K562 (cell line): ENCODE results near the gene HOXB8. TPM values are rescaled to one million over a fixed set of nuclear protein-coding genes. Genes with fewer than 3 reads are reported as not detected.
A peak's percentile ranks its signal among the peaks of the same experiment; 100 is the strongest.

ENCODE experiments used
- ATAC-seq: fragments of 200-7000 bp; cut with Tn5 transposase; 3 replicates; pipeline ENCODE4 v1.9.1; 2020; ENCODE audit warnings: moderate library complexity
- BruUV-seq: library from RNA; stranded (reverse); fragments of 400-500 nt; replicated peaks from 2 replicates; lab custom pipeline; 2021; lab: Mats Ljungman, UMichigan
- CTCF ChIA-PET: fragments of 300-600 bp; formaldehyde crosslinking; extraction: SDS; loops from one replicate; lab custom pipeline; 2021; ENCODE audit warnings: low intra/inter-chr PET ratio; lab: Yijun Ruan, JAX
- POLR2A ChIA-PET: fragments of 300-600, 350-650 bp; sonication (Branson Sonifier 250); formaldehyde crosslinking; extraction: SDS; loops from one replicate; lab custom pipeline; 2021; ENCODE audit warnings: antibody characterized with exemption, inconsistent platforms; lab: Yijun Ruan, JAX
- DNase-seq, 4 experiments: peaks; one replicate each; pipeline versions ENCODE4 v3.0.0 to v3.0.0-alpha.2; 2011 to 2018; ENCODE audit warnings: low spot score in 3 of 4, mixed read lengths in 3 of 4; ENCODE audit errors: extremely low read depth in 1 of 4
- FAIRE-seq: peaks from 2 replicates; lab custom pipeline; 2011; peaks lifted over from hg19 to GRCh38; lab: Jason Lieb, UNC
- H2AFZ ChIP-seq: 2 replicates; pipeline ENCODE4 v1.6.0; 2011; ENCODE audit warnings: low read depth, low read length, control low read depth, inconsistent platforms
- H3K27ac ChIP-seq: fragments of 200-600 bp; 3 replicates; pipeline ENCODE4 v1.8.0; 2011; ENCODE audit warnings: low read depth, mild to moderate bottlenecking, control low read depth, inconsistent platforms, low read length, moderate library complexity, mixed read lengths; ENCODE audit errors: extremely low read depth
- H3K27me3 ChIP-seq, 2 experiments: fragments of 300-600 bp in 1 of 2; 2 replicates in 1 of 2; 3 replicates in 1 of 2; pipeline versions ENCODE4 v1.6.0 to v1.8.0; 2011; ENCODE audit warnings: inconsistent platforms in 2 of 2, low read length in 2 of 2, mild to moderate bottlenecking in 1 of 2, mixed read lengths in 1 of 2, moderate library complexity in 1 of 2; ENCODE audit not compliant: control insufficient read depth in 2 of 2, insufficient read depth in 2 of 2
- H3K36me3 ChIP-seq: fragments of 300-600 bp; 3 replicates; pipeline ENCODE4 v1.8.0; 2011; ENCODE audit warnings: mild to moderate bottlenecking, low read length, inconsistent platforms; ENCODE audit not compliant: control insufficient read depth, insufficient read depth
- H3K4me1 ChIP-seq, 2 experiments: fragments of 200-600 bp in 1 of 2; replicated peaks in 1 of 2; 2 replicates in 1 of 2; 3 replicates in 1 of 2; pipeline versions ENCODE4 v1.5.1 to v1.8.0; 2011; ENCODE audit warnings: inconsistent platforms in 2 of 2, low read length in 2 of 2, mild to moderate bottlenecking in 1 of 2, mixed read lengths in 1 of 2, moderate library complexity in 1 of 2; ENCODE audit not compliant: control insufficient read depth in 2 of 2, insufficient read depth in 2 of 2
- H3K4me2 ChIP-seq: 2 replicates; pipeline ENCODE4 v1.6.1; 2011; ENCODE audit warnings: low read length, control low read depth, inconsistent platforms, mixed read lengths; ENCODE audit not compliant: insufficient read depth
- H3K4me3 ChIP-seq: fragments of 200-600 bp; sonication (generic), shearing (Covaris generic); 2 replicates; pipeline ENCODE4 v1.5.1; 2016; ENCODE audit warnings: control low read depth, inconsistent platforms
- H3K79me2 ChIP-seq: fragments of 200-600 bp; 3 replicates; pipeline ENCODE4 v1.8.0; 2011; ENCODE audit warnings: low read length, inconsistent platforms; ENCODE audit not compliant: control insufficient read depth, insufficient read depth
- H3K9ac ChIP-seq, 2 experiments: 2 replicates each; pipeline versions ENCODE4 v1.6.0 to v1.6.1; 2011; ENCODE audit warnings: low read depth in 2 of 2, low read length in 2 of 2, control low read depth in 1 of 2, inconsistent platforms in 1 of 2, mild to moderate bottlenecking in 1 of 2, mixed read lengths in 1 of 2; ENCODE audit not compliant: insufficient read depth in 1 of 2
- H3K9me1 ChIP-seq: one replicate; pipeline ENCODE4 v1.6.0; 2011; ENCODE audit warnings: inconsistent platforms, mild to moderate bottlenecking, low read length, moderate library complexity; ENCODE audit not compliant: control insufficient read depth, insufficient read depth
- H3K9me3 ChIP-seq: replicated peaks from 2 replicates; pipeline ENCODE4 v1.5.1; 2011; ENCODE audit warnings: low read depth, low read length, inconsistent platforms; ENCODE audit not compliant: control insufficient read depth, insufficient read depth
- H4K20me1 ChIP-seq: replicated peaks from 2 replicates; pipeline ENCODE4 v1.6.1; 2011; ENCODE audit warnings: low read length, inconsistent platforms, mixed read lengths; ENCODE audit not compliant: control insufficient read depth, insufficient read depth
- CHD1 ChIP-seq: fragments of 200-600 bp; sonication (generic); IDR thresholded peaks from one replicate; pipeline ENCODE4 v1.6.1; 2012; ENCODE audit warnings: mild to moderate bottlenecking, moderate library complexity, low read length, inconsistent platforms
- CXXC5 ChIP-seq: fragments of 250-450 bp; sonication (Bioruptor Pico); IDR thresholded peaks from 2 replicates; pipeline ENCODE4 v1.8.0; 2022; ENCODE audit warnings: inconsistent platforms, mild to moderate bottlenecking, moderate library complexity
- EP300 ChIP-seq: IDR thresholded peaks from 2 replicates; pipeline ENCODE4 v1.6.1; 2012; ENCODE audit warnings: low read length, improper control_type of control experiment
- FOXP1 ChIP-seq: sonication (generic); formaldehyde crosslinking; IDR thresholded peaks from 2 replicates; pipeline ENCODE4 v1.8.0; 2022; ENCODE audit warnings: mild to moderate bottlenecking, missing genetic modification reagents
- FUS ChIP-seq: fragments of 200-400 bp; formaldehyde crosslinking; optimal IDR thresholded peaks from 2 replicates; pipeline ENCODE3; 2017; ENCODE audit warnings: low read depth, low read length
- HNRNPLL ChIP-seq: fragments of 200-400 bp; formaldehyde crosslinking; IDR thresholded peaks from 2 replicates; pipeline ENCODE4 v1.6.1; 2017; ENCODE audit warnings: low read length, low read depth, mild to moderate bottlenecking; ENCODE audit not compliant: poor library complexity, severe bottlenecking
- NRF1 ChIP-seq, 2 experiments: fragments of 450-650 bp; IDR thresholded peaks in 1 of 2; conservative IDR thresholded peaks in 1 of 2; 2 replicates each; pipeline ENCODE4 v1.6.1; 2014; ENCODE audit warnings: mild to moderate bottlenecking in 2 of 2
- POLR2G ChIP-seq: fragments of 200-400 bp; formaldehyde crosslinking; IDR thresholded peaks from 2 replicates; pipeline ENCODE4 v1.6.1; 2017; ENCODE audit warnings: low read depth, mild to moderate bottlenecking, antibody characterized with exemption, low read length, moderate library complexity
- RB1 ChIP-seq: fragments of 450-650 bp; IDR thresholded peaks from 2 replicates; pipeline ENCODE4 v1.6.1; 2017; ENCODE audit warnings: low read depth, mild to moderate bottlenecking
- RBM34 ChIP-seq: fragments of 200-400 bp; formaldehyde crosslinking; IDR thresholded peaks from 2 replicates; pipeline ENCODE4 v1.6.1; 2018; ENCODE audit warnings: low read length, borderline replicate concordance; ENCODE audit not compliant: insufficient read depth
- SMARCA5 ChIP-seq: fragments of 450-650 bp; IDR thresholded peaks from 2 replicates; pipeline ENCODE4 v1.6.1; 2016
- SRF ChIP-seq, 2 experiments: fragments of 250-450, 450-650 bp in 1 of 2; sonication (Bioruptor Pico) in 1 of 2; sonication (generic) in 1 of 2; formaldehyde crosslinking; IDR thresholded peaks; 2 replicates each; pipeline versions ENCODE4 v1.5.0 to v1.5.1; 2020 to 2022; ENCODE audit warnings: mild to moderate bottlenecking in 1 of 2, missing genetic modification reagents in 1 of 2
- SUPT5H ChIP-seq: fragments of 450-650 bp; IDR thresholded peaks from 2 replicates; pipeline ENCODE4 v1.6.1; 2016
- TAF1 ChIP-seq: IDR thresholded peaks from 2 replicates; pipeline ENCODE4 v1.6.1; 2011; ENCODE audit warnings: mild to moderate bottlenecking, low read length, moderate library complexity; ENCODE audit not compliant: insufficient read depth, control insufficient read depth, severe bottlenecking; ENCODE audit errors: extremely low read depth
- TAF9B ChIP-seq: fragments of 450-650 bp; IDR thresholded peaks from 2 replicates; pipeline ENCODE4 v1.6.1; 2018; ENCODE audit warnings: mild to moderate bottlenecking; ENCODE audit not compliant: partially characterized antibody
- TBL1XR1 ChIP-seq, 2 experiments: IDR thresholded peaks; 2 replicates each; pipeline ENCODE4 v1.6.1; 2012; ENCODE audit warnings: improper control_type of control experiment in 2 of 2, low read length in 2 of 2, mild to moderate bottlenecking in 1 of 2
- TCF3 ChIP-seq: sonication (generic); formaldehyde crosslinking; IDR thresholded peaks from 2 replicates; pipeline ENCODE4 v1.4.0; 2020; ENCODE audit warnings: mild to moderate bottlenecking, missing genetic modification reagents
- ZBTB7A ChIP-seq: IDR thresholded peaks from 2 replicates; pipeline ENCODE4 v1.6.1; 2011; ENCODE audit warnings: low read depth, mild to moderate bottlenecking, low read length, moderate library complexity, borderline replicate concordance; ENCODE audit not compliant: control insufficient read depth
- WGBS: fragments of 100-300 bp; shearing (Covaris generic); methylation state at CpG from one replicate; pipeline ENCODE4 v1.1.6; 2016; ENCODE audit warnings: low coverage, mixed read lengths; ENCODE audit not compliant: insufficient coverage; ENCODE audit errors: missing lambda C conversion rate; 5-methylcytosine and 5-hydroxymethylcytosine counted together
- in situ Hi-C: fragments of 300-500 bp; cut with MboI; formaldehyde crosslinking; loops from 4 replicates; pipeline ENCODE4 v1.15.0; 2018; ENCODE audit warnings: inconsistent platforms, mixed read lengths
- intact Hi-C: fragments of 100-400 bp; cut with micrococcal nuclease; formaldehyde crosslinking; loops from 2 replicates; pipeline ENCODE4 v1.14.2; 2022
- polyA plus RNA-seq, 8 experiments: library from polyadenylated mRNA; depleted of rRNA in 4 of 8; stranded (reverse) in 5 of 8; unstranded in 3 of 8; fragments of >200 nt; fragmentation: Nextera tagmentation in 2 of 8; fragmentation: Illumina TruSeq in 1 of 8; extraction: Ambion mirVana in 2 of 8; extraction: Trizol in 1 of 8; gene quantifications; 2 replicates each; pipeline versions ENCODE4 v1.2.1 to v1.2.3, GENCODE V29; 2011 to 2014; ENCODE audit warnings: inconsistent platforms in 1 of 8, missing spikeins in 1 of 8
- total RNA-seq, 7 experiments: library from RNA; depleted of rRNA in 6 of 7; stranded (reverse); fragments of >200 nt in 6 of 7; fragmentation: Illumina TruSeq in 2 of 7; extraction: Trizol in 2 of 7; gene quantifications; 2 replicates each; pipeline versions ENCODE4 v1.2.1 to v1.2.3, GENCODE V29; 2011 to 2021; ENCODE audit warnings: low replicate concordance in 1 of 7
- TF ChIP-seq, protein P1 (sequence below), 2 experiments: IDR thresholded peaks; 2 replicates each; pipeline ENCODE4 v1.6.1; 2012; ENCODE audit warnings: improper control_type of control experiment in 2 of 2, low read depth in 2 of 2, low read length in 2 of 2, borderline replicate concordance in 1 of 2

Gene HOXB8
- total and polyA plus RNA-seq, 9 of the 15 experiments (the other 6 are each of a cell fraction or from before 2014, with no cell fraction given) = 0.52 to 23.8 (median 3.6) TPM

- Histone ChIP-seq H3K9me3 (no peaks in the 10 kb centered on the region), H3K36me3 (peaks cover 49% of the 10 kb centered on the region), H2AFZ (no peak overlapping the region), H3K79me2 (peaks cover 96% of the 10 kb centered on the region), H3K27me3 (no peaks in the 10 kb centered on the region), H3K27ac (peak overlapping the region; percentile 99), H3K4me1 (peaks cover 50 to 63% of the 10 kb centered on the region in 2 experiments), H3K4me3 (peak overlapping the region; percentile 97), H3K9ac (peak overlapping the region; percentile 99 to 100), H3K4me2 (peak overlapping the region; percentile 65), H3K9me1 (no peaks in the 10 kb centered on the region), H4K20me1 (peaks cover 47% of the 10 kb centered on the region)
- BruUV-seq = no TSS peak
- CTCF ChIA-PET = no interaction called here
- ATAC-seq (peak; percentile 0; the same call in 2 of the 3 replicates), FAIRE-seq (no peak), DNase-seq (peak; percentile 55 to 66 (median 57))
- in situ Hi-C loops (loop anchor here (10.0 kb wide), 1 partner anchor 590 kb away; the partner anchor contains the start of gene COPZ2), intact Hi-C loops (loop anchor here (5.0 kb wide), 1 partner anchor 372 kb away; the partner anchor contains the start of gene IGF2BP1)
- WGBS = under 1% methylated on average over 39 of the region's 66 CpGs
- POLR2A ChIA-PET = interaction anchor here (0.5 to 4.0 kb wide), 25 partner anchors 7 to 502 kb away, joined by 3 to 43 read pairs (median 4); partner anchors contain the start of genes HOXB3 and HOXB5
- TF ChIP-seq NRF1 (conservative IDR thresholded peaks at IDR 0.05 in 1 of 2, IDR thresholded peaks at IDR 0.05 in 1 of 2) = peak; percentile 25 to 30; a peak in 1 of 4 replicates
- peak; percentile 48 for TF ChIP-seq FOXP1 (CRISPR knock-in tag)
- peak; percentile 55 for TF ChIP-seq FUS
- TF ChIP-seq TAF9B = no peak
- TF ChIP-seq TAF1 = peak; percentile 14
- TF ChIP-seq POLR2G = peak; percentile 79
- no peak for TF ChIP-seq EP300
- TF ChIP-seq RB1 = no peak
- TF ChIP-seq RBM34 = no peak
- peak; percentile 80 for TF ChIP-seq HNRNPLL
- TF ChIP-seq SRF (CRISPR knock-in tag; IDR thresholded peaks at IDR 0.05) = 0 out of 4 replicates have a peak, but pooled peaks of 1 of the 2 experiments have one; percentile 6
- TF ChIP-seq, protein P1, sequence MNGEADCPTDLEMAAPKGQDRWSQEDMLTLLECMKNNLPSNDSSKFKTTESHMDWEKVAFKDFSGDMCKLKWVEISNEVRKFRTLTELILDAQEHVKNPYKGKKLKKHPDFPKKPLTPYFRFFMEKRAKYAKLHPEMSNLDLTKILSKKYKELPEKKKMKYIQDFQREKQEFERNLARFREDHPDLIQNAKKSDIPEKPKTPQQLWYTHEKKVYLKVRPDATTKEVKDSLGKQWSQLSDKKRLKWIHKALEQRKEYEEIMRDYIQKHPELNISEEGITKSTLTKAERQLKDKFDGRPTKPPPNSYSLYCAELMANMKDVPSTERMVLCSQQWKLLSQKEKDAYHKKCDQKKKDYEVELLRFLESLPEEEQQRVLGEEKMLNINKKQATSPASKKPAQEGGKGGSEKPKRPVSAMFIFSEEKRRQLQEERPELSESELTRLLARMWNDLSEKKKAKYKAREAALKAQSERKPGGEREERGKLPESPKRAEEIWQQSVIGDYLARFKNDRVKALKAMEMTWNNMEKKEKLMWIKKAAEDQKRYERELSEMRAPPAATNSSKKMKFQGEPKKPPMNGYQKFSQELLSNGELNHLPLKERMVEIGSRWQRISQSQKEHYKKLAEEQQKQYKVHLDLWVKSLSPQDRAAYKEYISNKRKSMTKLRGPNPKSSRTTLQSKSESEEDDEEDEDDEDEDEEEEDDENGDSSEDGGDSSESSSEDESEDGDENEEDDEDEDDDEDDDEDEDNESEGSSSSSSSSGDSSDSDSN (IDR thresholded peaks at IDR 0.05; ENCODE audit: borderline replicate concordance in 1 of 2, low read depth in 2 of 2, low read length in 2 of 2) = peak; percentile 27 to 46; a peak in 3 of 4 replicates
- TF ChIP-seq CHD1 = peak; percentile 98
- TF ChIP-seq ZBTB7A = peak; percentile 91; the same call in 1 of the 2 replicates
- no peak for TF ChIP-seq SMARCA5
- peak; percentile 4; the same call in 1 of the 2 replicates for TF ChIP-seq SUPT5H
- TF ChIP-seq TCF3 (CRISPR knock-in tag) = no peak
- peak; percentile 25; the same call in 1 of the 2 replicates for TF ChIP-seq CXXC5 (CRISPR knock-in tag)
- TF ChIP-seq TBL1XR1 (IDR thresholded peaks at IDR 0.05; ENCODE audit: low read length in 2 of 2) = peak in 1 of 2 experiments; percentile 9; a peak in 1 of 4 replicates
These were observed 9.7 kb upstream of the HOXB8 start for GRCh38 chr17:48624544-48625494.
